Measurements from ENCODE around the gene PAWR. TPM values are rescaled to one million over a fixed set of nuclear protein-coding genes. Genes with fewer than 3 reads are reported as not detected.
"Not testable (repeated sequence)": the region's sequence is repeated elsewhere in the genome, so short reads cannot be mapped to it uniquely, and the experiment has no call there.

PAWR gene
- polyA plus RNA-seq, 4 donors: 14.2 to 47.6 (median 19.2) TPM

- DNase-seq: peak; percentile 54 to 81
- Histone ChIP-seq H3K27ac (ENCODE audit: low read depth in 1 of 3, low read length in 2 of 3) (peak overlapping the region; percentile 86 to 99 (median 89)), H3K4me1 (ENCODE audit: control insufficient read depth in 3 of 3, insufficient read depth in 2 of 3, low read depth in 1 of 3, low read length in 2 of 3) (peaks cover 0 to 5% (median 3%) of the 10 kb centered on the region in 3 donors), H3K9me3 (ENCODE audit: control insufficient read depth in 2 of 2, insufficient read depth in 1 of 2, low read depth in 1 of 2, low read length in 1 of 2) (no peaks in the 10 kb centered on the region), H3K27me3 (ENCODE audit: control insufficient read depth in 3 of 3, insufficient read depth in 3 of 3, low read length in 3 of 3) (no peaks in the 10 kb centered on the region), H3K4me3 (ENCODE audit: low read depth in 1 of 3, low read length in 3 of 3) (peak overlapping the region; percentile 90 to 97 (median 92)), H3K36me3 (ENCODE audit: control insufficient read depth in 3 of 3, insufficient read depth in 2 of 3, low read depth in 1 of 3, low read length in 3 of 3) (no peaks in the 10 kb centered on the region)
- FAIRE-seq: no peak
- 1 to 2% (median 2%) methylated on average over 29 to 66 of the region's 66 CpGs for WGBS, 3 donors
These were observed 1.2 kb downstream of the PAWR start for GRCh38 chr12:79689477-79690141.

- DNase-seq: no peak
- Histone ChIP-seq H3K27ac (ENCODE audit: low read depth in 1 of 3, low read length in 2 of 3) (peak overlapping the region; percentile 4 to 99 (median 86)), H3K9me3 (ENCODE audit: control insufficient read depth in 2 of 2, insufficient read depth in 1 of 2, low read depth in 1 of 2, low read length in 1 of 2) (no peaks in the 10 kb centered on the region), H3K36me3 (ENCODE audit: control insufficient read depth in 3 of 3, insufficient read depth in 2 of 3, low read depth in 1 of 3, low read length in 3 of 3) (no peaks in the 10 kb centered on the region), H3K4me1 (ENCODE audit: control insufficient read depth in 3 of 3, insufficient read depth in 2 of 3, low read depth in 1 of 3, low read length in 2 of 3) (peaks cover 0 to 5% (median 3%) of the 10 kb centered on the region in 3 donors), H3K27me3 (ENCODE audit: control insufficient read depth in 3 of 3, insufficient read depth in 3 of 3, low read length in 3 of 3) (no peaks in the 10 kb centered on the region), H3K4me3 (ENCODE audit: low read depth in 1 of 3, low read length in 3 of 3) (peak overlapping the region; percentile 90 to 97 (median 92))
- 1 to 5% (median 1%) methylated on average over 6 of the region's 6 CpGs for WGBS, 3 donors
- FAIRE-seq: no peak
These were observed 1.7 kb downstream of the PAWR start for GRCh38 chr12:79689061-79689476.

GRCh38 chr12:79688376-79689060, 2.2 kb downstream of the PAWR start:
- peak in 1 of 2 donors; percentile 23 for DNase-seq
- Histone ChIP-seq H3K27ac (ENCODE audit: low read depth in 1 of 3, low read length in 2 of 3) (peak overlapping the region in 2 of 3 donors; percentile 4 to 99), H3K9me3 (ENCODE audit: control insufficient read depth in 2 of 2, insufficient read depth in 1 of 2, low read depth in 1 of 2, low read length in 1 of 2) (no peaks in the 10 kb centered on the region), H3K4me1 (ENCODE audit: control insufficient read depth in 3 of 3, insufficient read depth in 2 of 3, low read depth in 1 of 3, low read length in 2 of 3) (peaks cover 0 to 5% (median 3%) of the 10 kb centered on the region in 3 donors), H3K27me3 (ENCODE audit: control insufficient read depth in 3 of 3, insufficient read depth in 3 of 3, low read length in 3 of 3) (no peaks in the 10 kb centered on the region), H3K36me3 (ENCODE audit: control insufficient read depth in 3 of 3, insufficient read depth in 2 of 3, low read depth in 1 of 3, low read length in 3 of 3) (no peaks in the 10 kb centered on the region), H3K4me3 (ENCODE audit: low read depth in 1 of 3, low read length in 3 of 3) (peak overlapping the region; percentile 7 to 92 (median 90))
- no peak for FAIRE-seq
- 4 to 27% (median 10%) methylated on average over 6 of the region's 6 CpGs for WGBS, 3 donors

GRCh38 chr12:79687711-79688260, 3.0 kb downstream of the PAWR start:
- 16 to 41% (median 30%) methylated on average over 3 of the region's 3 CpGs for WGBS, 3 donors
- no peaks in the 10 kb centered on the region for H3K27me3 ChIP-seq (ENCODE audit: control insufficient read depth in 3 of 3, insufficient read depth in 3 of 3, low read length in 3 of 3)
- H3K36me3 ChIP-seq (ENCODE audit: control insufficient read depth in 3 of 3, insufficient read depth in 2 of 3, low read depth in 1 of 3, low read length in 3 of 3): no peaks in the 10 kb centered on the region
- H3K9me3 ChIP-seq (ENCODE audit: control insufficient read depth in 2 of 2, insufficient read depth in 1 of 2, low read depth in 1 of 2, low read length in 1 of 2): no peaks in the 10 kb centered on the region
- H3K4me1 ChIP-seq (ENCODE audit: control insufficient read depth in 3 of 3, insufficient read depth in 2 of 3, low read depth in 1 of 3, low read length in 2 of 3): peaks cover 0 to 5% (median 3%) of the 10 kb centered on the region in 3 donors
- FAIRE-seq: no peak
- H3K27ac ChIP-seq (ENCODE audit: low read depth in 1 of 3, low read length in 2 of 3): no peak overlapping the region
- peak overlapping the region in 2 of 3 donors; percentile 41 to 92 for H3K4me3 ChIP-seq (ENCODE audit: low read depth in 1 of 3, low read length in 3 of 3)
- peak; percentile 20 to 26 for DNase-seq

GRCh38 chr12:79686171-79686570, 4.6 kb downstream of the PAWR start:
- H3K9me3 ChIP-seq (ENCODE audit: control insufficient read depth in 2 of 2, insufficient read depth in 1 of 2, low read depth in 1 of 2, low read length in 1 of 2): no peaks in the 10 kb centered on the region
- H3K27me3 ChIP-seq (ENCODE audit: control insufficient read depth in 3 of 3, insufficient read depth in 3 of 3, low read length in 3 of 3): no peaks in the 10 kb centered on the region
- WGBS, 3 donors: 9 to 55% (median 32%) methylated on average over 2 of the region's 2 CpGs
- FAIRE-seq (no peak), DNase-seq (no peak)
- no peaks in the 10 kb centered on the region for H3K36me3 ChIP-seq (ENCODE audit: control insufficient read depth in 3 of 3, insufficient read depth in 2 of 3, low read depth in 1 of 3, low read length in 3 of 3)
- H3K4me1 ChIP-seq (ENCODE audit: control insufficient read depth in 3 of 3, insufficient read depth in 2 of 3, low read depth in 1 of 3, low read length in 2 of 3): peaks cover 2 to 5% (median 3%) of the 10 kb centered on the region in 3 donors
- no peak overlapping the region for H3K27ac ChIP-seq (ENCODE audit: low read depth in 1 of 3, low read length in 2 of 3)
- no peak overlapping the region for H3K4me3 ChIP-seq (ENCODE audit: low read depth in 1 of 3, low read length in 3 of 3)

- H3K27ac ChIP-seq (ENCODE audit: low read depth in 1 of 3, low read length in 2 of 3): no peak overlapping the region
- no peak for FAIRE-seq
- WGBS, 3 donors: 0 to 10% (median 8%) methylated on average over 1 of the region's 1 CpG
These were observed 5.7 kb downstream of the PAWR start for GRCh38 chr12:79685068-79685467.

GRCh38 chr12:79684338-79684737, 6.4 kb downstream of the PAWR start:
- not testable (repeated sequence) for FAIRE-seq; H3K9me3 ChIP-seq (ENCODE audit: control insufficient read depth in 2 of 2, insufficient read depth in 1 of 2, low read depth in 1 of 2, low read length in 1 of 2); H3K27ac ChIP-seq (ENCODE audit: low read depth in 1 of 3, low read length in 2 of 3); DNase-seq; H3K4me3 ChIP-seq (ENCODE audit: low read depth in 1 of 3, low read length in 3 of 3); H3K4me1 ChIP-seq (ENCODE audit: control insufficient read depth in 3 of 3, insufficient read depth in 2 of 3, low read depth in 1 of 3, low read length in 2 of 3); H3K36me3 ChIP-seq (ENCODE audit: control insufficient read depth in 3 of 3, insufficient read depth in 2 of 3, low read depth in 1 of 3, low read length in 3 of 3); H3K27me3 ChIP-seq (ENCODE audit: control insufficient read depth in 3 of 3, insufficient read depth in 3 of 3, low read length in 3 of 3)
- 92 to 94% (median 93%) methylated on average over 5 of the region's 5 CpGs for WGBS, 3 donors

More at GRCh38 chr12:79685068-79685467, 5.7 kb downstream of the PAWR start:
- Histone ChIP-seq H3K4me1 (ENCODE audit: control insufficient read depth in 3 of 3, insufficient read depth in 2 of 3, low read depth in 1 of 3, low read length in 2 of 3) (peaks cover 2 to 8% (median 3%) of the 10 kb centered on the region in 3 donors), H3K27me3 (ENCODE audit: control insufficient read depth in 3 of 3, insufficient read depth in 3 of 3, low read length in 3 of 3) (no peaks in the 10 kb centered on the region), H3K4me3 (ENCODE audit: low read depth in 1 of 3, low read length in 3 of 3) (no peak overlapping the region), H3K9me3 (ENCODE audit: control insufficient read depth in 2 of 2, insufficient read depth in 1 of 2, low read depth in 1 of 2, low read length in 1 of 2) (no peaks in the 10 kb centered on the region), H3K36me3 (ENCODE audit: control insufficient read depth in 3 of 3, insufficient read depth in 2 of 3, low read depth in 1 of 3, low read length in 3 of 3) (no peaks in the 10 kb centered on the region)
- no peak for DNase-seq

- 28 to 58% (median 35%) methylated on average over 1 of the region's 1 CpG for WGBS, 3 donors
- peaks cover 6 to 16% (median 7%) of the 10 kb centered on the region in 3 donors for H3K4me1 ChIP-seq (ENCODE audit: control insufficient read depth in 3 of 3, insufficient read depth in 2 of 3, low read depth in 1 of 3, low read length in 2 of 3)
These were observed 8.2 kb downstream of the PAWR start for GRCh38 chr12:79682593-79682992.

More at GRCh38 chr12:79682593-79682992, 8.2 kb downstream of the PAWR start:
- Histone ChIP-seq H3K36me3 (ENCODE audit: control insufficient read depth in 3 of 3, insufficient read depth in 2 of 3, low read depth in 1 of 3, low read length in 3 of 3) (no peaks in the 10 kb centered on the region), H3K27me3 (ENCODE audit: control insufficient read depth in 3 of 3, insufficient read depth in 3 of 3, low read length in 3 of 3) (no peaks in the 10 kb centered on the region), H3K27ac (ENCODE audit: low read depth in 1 of 3, low read length in 2 of 3) (no peak overlapping the region), H3K4me3 (ENCODE audit: low read depth in 1 of 3, low read length in 3 of 3) (no peak overlapping the region), H3K9me3 (ENCODE audit: control insufficient read depth in 2 of 2, insufficient read depth in 1 of 2, low read depth in 1 of 2, low read length in 1 of 2) (no peaks in the 10 kb centered on the region)
- FAIRE-seq (no peak), DNase-seq (no peak)

Data from small intestine (tissue), 7 donors.